BJ (cell line): Measurements from ENCODE around the gene PCDHA11. TPM values are rescaled to one million over a fixed set of nuclear protein-coding genes. Genes with fewer than 3 reads are reported as not detected.
"Not testable (repeated sequence)": the region's sequence is repeated elsewhere in the genome, so short reads cannot be mapped to it uniquely, and the experiment has no call there.

ENCODE experiments used
- CTCF ChIA-PET: fragments of 350-600 bp; formaldehyde crosslinking; extraction: SDS; loops from one replicate; lab custom pipeline; 2021; ENCODE audit warnings: antibody characterized with exemption, inconsistent platforms; lab: Yijun Ruan, JAX
- POLR2A ChIA-PET: fragments of 300-600 bp; sonication (Branson Sonifier 250); formaldehyde crosslinking; extraction: SDS; loops from one replicate; lab custom pipeline; 2021; ENCODE audit warnings: antibody characterized with exemption; lab: Charles Lee
- DNase-seq: peaks from one replicate; pipeline ENCODE4 v3.0.0-alpha.2; 2011; ENCODE audit warnings: low read depth
- H3K27me3 ChIP-seq: 2 replicates; pipeline ENCODE4 v1.6.0; 2011; ENCODE audit warnings: low read length; ENCODE audit not compliant: control insufficient read depth, insufficient read depth
- H3K36me3 ChIP-seq: 2 replicates; pipeline ENCODE4 v1.5.1; 2011; ENCODE audit warnings: low read length; ENCODE audit not compliant: control insufficient read depth, insufficient read depth
- H3K4me3 ChIP-seq: 2 replicates; pipeline ENCODE4 v1.5.1; 2011; ENCODE audit warnings: low read depth, mild to moderate bottlenecking, control low read depth, low read length
- CTCF ChIP-seq: IDR thresholded peaks from 2 replicates; pipeline ENCODE4 v1.5.1; 2011; ENCODE audit warnings: low read depth, mild to moderate bottlenecking, control low read depth, inconsistent platforms, low read length, moderate library complexity; ENCODE audit not compliant: insufficient read depth
- polyA plus RNA-seq: library from polyadenylated mRNA; depleted of rRNA; stranded (reverse); fragments of >200 nt; gene quantifications from 2 replicates; pipeline ENCODE4 v1.2.3, GENCODE V29; 2011

The PCDHA11 gene
- polyA plus RNA-seq, 1 experiment: not detected

- ChIA-PET CTCF (no interaction called here), POLR2A (no interaction called here)
- no peaks in the 10 kb centered on the region for H3K36me3 ChIP-seq
- no peaks in the 10 kb centered on the region for H3K27me3 ChIP-seq
- no peak for DNase-seq
- TF ChIP-seq CTCF: no peak
- no peak overlapping the region for H3K4me3 ChIP-seq
These were observed 764 bp downstream of the PCDHA11 start for GRCh38 chr5:140869555-140869886.

GRCh38 chr5:140870221-140871201 lies 1.8 kb downstream of the PCDHA11 start:
- DNase-seq: no peak
- ChIA-PET POLR2A (no interaction called here), CTCF (no interaction called here)
- H3K36me3 ChIP-seq: no peaks in the 10 kb centered on the region
- TF ChIP-seq CTCF: no peak
- H3K27me3 ChIP-seq: no peaks in the 10 kb centered on the region
- H3K4me3 ChIP-seq: no peak overlapping the region

GRCh38 chr5:140875085-140876065 lies 6.6 kb downstream of the PCDHA11 start, which contains the start of gene PCDHA12:
PCDHA12 (plus strand) TSS chr5:140875308; CDS start chr5:140875473, 165 bp downstream.
- Histone ChIP-seq H3K36me3 (no peaks in the 10 kb centered on the region), H3K27me3 (no peaks in the 10 kb centered on the region), H3K4me3 (no peak within 1 kb of the TSS)
- POLR2A ChIA-PET: no interaction called here
- DNase-seq: no peak
- TF ChIP-seq CTCF: no peak
- CTCF ChIA-PET: no interaction called here

- H3K4me3 ChIP-seq, CTCF ChIA-PET, H3K36me3 ChIP-seq, DNase-seq, H3K27me3 ChIP-seq, POLR2A ChIA-PET: not testable (repeated sequence)
These were observed 7.9 kb downstream of the PCDHA11 start for GRCh38 chr5:140876541-140877261.

- no peak for TF ChIP-seq CTCF
- CTCF ChIA-PET: no interaction called here
- POLR2A ChIA-PET: no interaction called here
These were observed 8.5 kb downstream of the PCDHA11 start for GRCh38 chr5:140877262-140877581.

More at GRCh38 chr5:140877262-140877581, 8.5 kb downstream of the PCDHA11 start:
- Histone ChIP-seq H3K4me3 (no peak overlapping the region), H3K36me3 (no peaks in the 10 kb centered on the region), H3K27me3 (no peaks in the 10 kb centered on the region)
- DNase-seq: no peak
